Duodenal mucosa (tissue), 2 donors: ENCODE results near the gene VCL.

Experiments
- H3K27ac ChIP-seq: one replicate; pipeline ENCODE4 v1.7.0; 2013; ENCODE audit warnings: low read depth, low read length
- H3K27me3 ChIP-seq, 2 donors: one replicate each; pipeline ENCODE4 v1.7.0; 2013; ENCODE audit warnings: low read length in 2 of 2, control low read depth in 1 of 2; ENCODE audit not compliant: insufficient read depth in 2 of 2, control insufficient read depth in 1 of 2
- H3K36me3 ChIP-seq, 2 donors: one replicate each; pipeline ENCODE4 v1.7.0; 2013; ENCODE audit warnings: low read length in 2 of 2, control low read depth in 1 of 2; ENCODE audit not compliant: insufficient read depth in 2 of 2, control insufficient read depth in 1 of 2
- H3K4me1 ChIP-seq, 2 donors: one replicate each; pipeline ENCODE4 v1.7.0; 2013; ENCODE audit warnings: low read length in 2 of 2, control low read depth in 1 of 2; ENCODE audit not compliant: insufficient read depth in 2 of 2, control insufficient read depth in 1 of 2
- H3K4me3 ChIP-seq, 2 donors: one replicate each; pipeline ENCODE4 v1.7.0; 2013; ENCODE audit warnings: low read length in 2 of 2, low read depth in 1 of 2
- H3K9ac ChIP-seq, 2 donors: one replicate each; pipeline ENCODE4 v1.7.0; 2013; ENCODE audit warnings: low read length in 2 of 2, low read depth in 1 of 2
- H3K9me3 ChIP-seq, 2 donors: one replicate each; pipeline ENCODE4 v1.7.0; 2013; ENCODE audit warnings: low read length in 2 of 2, control low read depth in 1 of 2; ENCODE audit not compliant: control insufficient read depth in 1 of 2

Gene VCL

GRCh38 chr10:74067373-74068352, 69.7 kb downstream of the VCL start:
- Histone ChIP-seq H3K4me1 (no peaks in the 10 kb centered on the region), H3K4me3 (no peak overlapping the region), H3K27me3 (no peaks in the 10 kb centered on the region), H3K9me3 (no peaks in the 10 kb centered on the region), H3K27ac (no peak overlapping the region), H3K36me3 (peaks cover 7 to 13% of the 10 kb centered on the region in 2 donors), H3K9ac (no peak overlapping the region)

- H3K4me3 ChIP-seq = no peak overlapping the region
- H3K27ac ChIP-seq = no peak overlapping the region
- no peak overlapping the region for H3K9ac ChIP-seq
- peaks cover 11 to 23% of the 10 kb centered on the region in 2 donors for H3K36me3 ChIP-seq
- H3K27me3 ChIP-seq = no peaks in the 10 kb centered on the region
- no peaks in the 10 kb centered on the region for H3K4me1 ChIP-seq
- H3K9me3 ChIP-seq = no peaks in the 10 kb centered on the region
Observed at GRCh38 chr10:74071157-74071556, 73.2 kb downstream of the VCL start.

- peaks cover 11 to 23% of the 10 kb centered on the region in 2 donors for H3K36me3 ChIP-seq
- no peak overlapping the region for H3K9ac ChIP-seq
- no peaks in the 10 kb centered on the region for H3K27me3 ChIP-seq
- no peaks in the 10 kb centered on the region for H3K9me3 ChIP-seq
- H3K4me3 ChIP-seq = no peak overlapping the region
- H3K27ac ChIP-seq = no peak overlapping the region
- no peaks in the 10 kb centered on the region for H3K4me1 ChIP-seq
Observed at GRCh38 chr10:74072503-74072902, 74.6 kb downstream of the VCL start.

GRCh38 chr10:74075906-74076305, 78.0 kb downstream of the VCL start:
- Histone ChIP-seq H3K36me3 (peaks cover 11 to 19% of the 10 kb centered on the region in 2 donors), H3K27ac (no peak overlapping the region), H3K9me3 (no peaks in the 10 kb centered on the region), H3K9ac (no peak overlapping the region), H3K27me3 (no peaks in the 10 kb centered on the region), H3K4me1 (peaks cover 4 to 15% of the 10 kb centered on the region in 2 donors), H3K4me3 (no peak overlapping the region)

- Histone ChIP-seq H3K4me1 (peaks cover 8 to 20% of the 10 kb centered on the region in 2 donors), H3K4me3 (no peak overlapping the region), H3K9ac (no peak overlapping the region), H3K9me3 (no peaks in the 10 kb centered on the region), H3K27me3 (no peaks in the 10 kb centered on the region), H3K36me3 (peaks cover 7 to 19% of the 10 kb centered on the region in 2 donors), H3K27ac (no peak overlapping the region)
Observed at GRCh38 chr10:74076961-74077360, 79.0 kb downstream of the VCL start.

- Histone ChIP-seq H3K4me1 (peaks cover 8 to 20% of the 10 kb centered on the region in 2 donors), H3K27me3 (no peaks in the 10 kb centered on the region), H3K9me3 (no peaks in the 10 kb centered on the region), H3K27ac (no peak overlapping the region), H3K36me3 (peaks cover 7 to 19% of the 10 kb centered on the region in 2 donors), H3K4me3 (no peak overlapping the region), H3K9ac (no peak overlapping the region)
Observed at GRCh38 chr10:74077416-74077815, 79.5 kb downstream of the VCL start.

GRCh38 chr10:74078037-74078436, 80.1 kb downstream of the VCL start:
- no peaks in the 10 kb centered on the region for H3K27me3 ChIP-seq
- H3K4me3 ChIP-seq = no peak overlapping the region
- H3K4me1 ChIP-seq = peaks cover 8 to 21% of the 10 kb centered on the region in 2 donors
- H3K9ac ChIP-seq = no peak overlapping the region
- no peak overlapping the region for H3K27ac ChIP-seq
- H3K36me3 ChIP-seq = peaks cover 8 to 13% of the 10 kb centered on the region in 2 donors
- no peaks in the 10 kb centered on the region for H3K9me3 ChIP-seq

- no peak overlapping the region for H3K4me3 ChIP-seq
- H3K36me3 ChIP-seq = peaks cover 4 to 6% of the 10 kb centered on the region in 2 donors
- no peak overlapping the region for H3K27ac ChIP-seq
- no peaks in the 10 kb centered on the region for H3K27me3 ChIP-seq
- H3K9me3 ChIP-seq = no peaks in the 10 kb centered on the region
- H3K9ac ChIP-seq = no peak overlapping the region
- H3K4me1 ChIP-seq = peaks cover 8 to 25% of the 10 kb centered on the region in 2 donors
Observed at GRCh38 chr10:74079028-74079935, 81.4 kb downstream of the VCL start.

GRCh38 chr10:74079936-74080590, 82.1 kb downstream of the VCL start:
- no peak overlapping the region for H3K4me3 ChIP-seq
- H3K4me1 ChIP-seq = peaks cover 8 to 25% of the 10 kb centered on the region in 2 donors
- no peaks in the 10 kb centered on the region for H3K9me3 ChIP-seq
- H3K27me3 ChIP-seq = no peaks in the 10 kb centered on the region
- no peak overlapping the region for H3K27ac ChIP-seq
- H3K36me3 ChIP-seq = peaks cover 3 to 5% of the 10 kb centered on the region in 2 donors
- no peak overlapping the region for H3K9ac ChIP-seq
